Endodermal cell (in vitro differentiated cells): ENCODE data around the gene ABI3BP. TPM values are rescaled to one million over a fixed set of nuclear protein-coding genes. Genes with fewer than 3 reads are reported as not detected.

Source experiments
- DNase-seq: peaks from one replicate; pipeline ENCODE4 v3.0.0-alpha.2; 2017
- H3K27ac ChIP-seq: 2 replicates; pipeline ENCODE4 v1.5.1; 2013; ENCODE audit warnings: mild to moderate bottlenecking, low read depth, low read length, moderate library complexity
- H3K27me3 ChIP-seq: 2 replicates; pipeline ENCODE4 v1.6.1; 2013; ENCODE audit warnings: mild to moderate bottlenecking, low read length, moderate library complexity; ENCODE audit not compliant: insufficient read depth, control insufficient read depth, poor library complexity, severe bottlenecking
- H3K36me3 ChIP-seq: 2 replicates; pipeline ENCODE4 v1.7.0; 2013; ENCODE audit warnings: mild to moderate bottlenecking, low read length, moderate library complexity; ENCODE audit not compliant: control insufficient read depth, insufficient read depth
- H3K4me1 ChIP-seq: one replicate; pipeline ENCODE4 v1.7.0; 2013; ENCODE audit warnings: low read length; ENCODE audit not compliant: control insufficient read depth, insufficient read depth
- H3K4me3 ChIP-seq: 2 replicates; pipeline ENCODE4 v1.5.1; 2013; ENCODE audit warnings: mild to moderate bottlenecking, low read length, moderate library complexity
- H3K9ac ChIP-seq: 2 replicates; pipeline ENCODE4 v1.6.1; 2013; ENCODE audit warnings: mild to moderate bottlenecking, low read length, moderate library complexity; ENCODE audit not compliant: poor library complexity, severe bottlenecking; ENCODE audit errors: extremely low read depth
- H3K9me3 ChIP-seq: 2 replicates; pipeline ENCODE4 v1.6.1; 2013; ENCODE audit warnings: mild to moderate bottlenecking, low read length, moderate library complexity; ENCODE audit not compliant: control insufficient read depth
- H3K27ac Mint-ChIP-seq: 2 replicates; pipeline ENCODE4 v1.8.0; 2020; ENCODE audit warnings: mixed read lengths
- H3K27me3 Mint-ChIP-seq: 2 replicates; pipeline ENCODE4 v1.8.0; 2021; ENCODE audit warnings: mild to moderate bottlenecking, mixed read lengths; ENCODE audit not compliant: insufficient read depth
- H3K36me3 Mint-ChIP-seq: 2 replicates; pipeline ENCODE4 v1.8.0; 2020; ENCODE audit warnings: low read depth, mixed read lengths
- H3K4me1 Mint-ChIP-seq: 2 replicates; pipeline ENCODE4 v1.8.0; 2020; ENCODE audit warnings: mixed read lengths
- H3K4me3 Mint-ChIP-seq: 2 replicates; pipeline ENCODE4 v1.8.0; 2020; ENCODE audit warnings: mild to moderate bottlenecking, moderate library complexity, mixed read lengths
- H3K9me3 Mint-ChIP-seq: 2 replicates; pipeline ENCODE4 v1.8.0; 2020; ENCODE audit warnings: mild to moderate bottlenecking, mixed read lengths
- WGBS, 2 experiments: methylation state at CpG; one replicate each; pipeline versions ENCODE4 v1.1.5 to v1.1.7; 2013; ENCODE audit warnings: missing lambda C conversion rate in 2 of 2, mixed read lengths in 1 of 2; ENCODE audit not compliant: insufficient coverage in 1 of 2, insufficient read length in 1 of 2; 5-methylcytosine and 5-hydroxymethylcytosine counted together
- total RNA-seq, 2 donors: library from RNA; stranded (reverse); fragmentation: NEBNext Ultra II Directional in 1 of 2; extraction: Animal tissue kit (Norgen Biotek cat#: 25700) in 1 of 2; gene quantifications; 2 replicates in 1 of 2; 3 replicates in 1 of 2; pipeline ENCODE4 v1.2.1, GENCODE V29; 2021
- TF ChIP-seq, protein P1 (sequence below): fragments of 200-600 bp; sonication (generic); conservative IDR thresholded peaks from 2 replicates; pipeline ENCODE4 v1.5.0; 2021; ENCODE audit warnings: antibody characterized with exemption, mild to moderate bottlenecking

Gene ABI3BP
- total RNA-seq, 2 donors from 2014 or later, result 0.42 TPM; not detected in 1

DNA sequence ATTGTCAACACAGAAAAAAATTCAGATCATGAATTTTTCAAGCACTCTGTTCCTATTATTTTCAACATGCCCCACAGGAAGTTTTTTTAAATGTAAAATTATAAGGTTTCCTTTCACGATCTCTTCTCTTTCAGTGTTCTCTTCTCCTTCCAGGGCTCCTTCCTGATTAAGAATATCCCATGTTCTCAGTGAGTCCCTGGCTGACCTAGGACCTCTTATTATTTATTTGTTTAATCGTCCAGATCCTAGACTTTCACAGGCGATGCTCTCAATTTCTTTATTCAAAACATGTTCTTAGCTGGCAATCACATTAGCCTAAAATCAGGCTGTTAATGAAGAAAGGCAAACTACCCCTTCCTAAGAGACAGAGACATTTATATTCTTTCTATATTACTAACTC, 124.3 kb downstream of the ABI3BP start:
- H3K9me3 ChIP-seq, result no peaks in the 10 kb centered on the region
- no peaks in the 10 kb centered on the region for H3K27me3 Mint-ChIP-seq
- H3K4me1 ChIP-seq, result no peaks in the 10 kb centered on the region
- no peak overlapping the region for H3K9ac ChIP-seq
- H3K27me3 ChIP-seq, result no peaks in the 10 kb centered on the region
- no peak overlapping the region for H3K4me3 ChIP-seq
- no peak overlapping the region for H3K27ac Mint-ChIP-seq
- TF ChIP-seq, protein P1, sequence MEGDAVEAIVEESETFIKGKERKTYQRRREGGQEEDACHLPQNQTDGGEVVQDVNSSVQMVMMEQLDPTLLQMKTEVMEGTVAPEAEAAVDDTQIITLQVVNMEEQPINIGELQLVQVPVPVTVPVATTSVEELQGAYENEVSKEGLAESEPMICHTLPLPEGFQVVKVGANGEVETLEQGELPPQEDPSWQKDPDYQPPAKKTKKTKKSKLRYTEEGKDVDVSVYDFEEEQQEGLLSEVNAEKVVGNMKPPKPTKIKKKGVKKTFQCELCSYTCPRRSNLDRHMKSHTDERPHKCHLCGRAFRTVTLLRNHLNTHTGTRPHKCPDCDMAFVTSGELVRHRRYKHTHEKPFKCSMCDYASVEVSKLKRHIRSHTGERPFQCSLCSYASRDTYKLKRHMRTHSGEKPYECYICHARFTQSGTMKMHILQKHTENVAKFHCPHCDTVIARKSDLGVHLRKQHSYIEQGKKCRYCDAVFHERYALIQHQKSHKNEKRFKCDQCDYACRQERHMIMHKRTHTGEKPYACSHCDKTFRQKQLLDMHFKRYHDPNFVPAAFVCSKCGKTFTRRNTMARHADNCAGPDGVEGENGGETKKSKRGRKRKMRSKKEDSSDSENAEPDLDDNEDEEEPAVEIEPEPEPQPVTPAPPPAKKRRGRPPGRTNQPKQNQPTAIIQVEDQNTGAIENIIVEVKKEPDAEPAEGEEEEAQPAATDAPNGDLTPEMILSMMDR, result no peak
- H3K27ac ChIP-seq, result no peak overlapping the region
- no peaks in the 10 kb centered on the region for H3K36me3 Mint-ChIP-seq
- DNase-seq, result no peak
- H3K4me1 Mint-ChIP-seq, result no peaks in the 10 kb centered on the region
- no peak overlapping the region for H3K4me3 Mint-ChIP-seq
- WGBS, 2 experiments, result 86 to 95% methylated on average over 2 to 3 of the region's 3 CpGs
- no peaks in the 10 kb centered on the region for H3K9me3 Mint-ChIP-seq
- no peaks in the 10 kb centered on the region for H3K36me3 ChIP-seq

DNA sequence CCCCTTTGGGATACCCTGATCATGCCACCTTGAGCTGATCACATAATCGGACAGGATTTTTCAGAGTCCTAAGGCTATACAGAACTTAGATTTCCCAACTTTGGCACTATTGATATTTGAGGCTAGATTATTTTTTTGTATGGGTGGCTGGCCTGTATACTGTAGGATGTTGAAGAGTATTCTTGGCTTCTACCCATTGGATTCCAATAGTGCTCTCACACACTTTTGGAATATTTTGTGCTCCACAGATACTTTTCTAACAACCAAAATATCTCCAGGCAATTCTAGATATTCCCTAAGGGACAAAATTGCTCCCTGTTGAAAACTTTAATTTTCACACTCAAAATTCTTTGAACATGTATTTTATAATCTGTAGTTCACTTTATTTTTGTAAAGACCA, 125.1 kb downstream of the ABI3BP start:
- Mint-ChIP-seq H3K9me3 (no peaks in the 10 kb centered on the region), H3K27me3 (no peaks in the 10 kb centered on the region), H3K4me1 (no peaks in the 10 kb centered on the region), H3K36me3 (no peaks in the 10 kb centered on the region), H3K4me3 (no peak overlapping the region), H3K27ac (no peak overlapping the region)
- Histone ChIP-seq H3K27me3 (no peaks in the 10 kb centered on the region), H3K27ac (no peak overlapping the region), H3K4me1 (no peaks in the 10 kb centered on the region), H3K36me3 (no peaks in the 10 kb centered on the region), H3K4me3 (no peak overlapping the region), H3K9ac (no peak overlapping the region), H3K9me3 (no peaks in the 10 kb centered on the region)
- no peak for DNase-seq
- TF ChIP-seq, protein P1, result no peak
- 97 to 100% methylated on average over 1 of the region's 1 CpG for WGBS, 2 experiments

DNA sequence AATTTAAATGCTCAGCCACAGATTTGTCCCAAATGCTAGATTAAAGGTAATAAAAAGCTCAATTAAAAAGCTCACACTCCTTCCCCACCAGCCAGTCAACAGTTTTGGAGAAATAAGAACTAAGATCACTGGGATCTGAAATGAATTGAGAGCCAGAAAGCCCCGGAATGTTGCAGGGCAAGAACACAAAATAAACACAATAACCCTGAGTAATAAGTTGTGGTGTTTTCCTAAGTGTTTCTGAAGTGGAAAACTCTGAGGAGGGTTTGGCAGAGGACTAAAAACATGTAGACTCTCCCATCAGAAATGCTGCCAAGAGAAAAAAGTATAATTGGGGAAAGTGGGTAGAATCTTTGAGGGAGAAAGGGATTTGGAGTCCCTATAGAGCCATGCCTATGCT, 127.8 kb downstream of the ABI3BP start:
- Mint-ChIP-seq H3K27ac (no peak overlapping the region), H3K36me3 (no peaks in the 10 kb centered on the region), H3K4me3 (no peak overlapping the region), H3K27me3 (no peaks in the 10 kb centered on the region), H3K9me3 (no peaks in the 10 kb centered on the region), H3K4me1 (no peaks in the 10 kb centered on the region)
- Histone ChIP-seq H3K9ac (no peak overlapping the region), H3K27me3 (no peaks in the 10 kb centered on the region), H3K4me3 (no peak overlapping the region), H3K9me3 (no peaks in the 10 kb centered on the region), H3K27ac (no peak overlapping the region), H3K36me3 (no peaks in the 10 kb centered on the region), H3K4me1 (no peaks in the 10 kb centered on the region)
- no peak for DNase-seq
- WGBS, 2 experiments, result 93% methylated on average over 1 of the region's 1 CpG; no CpG with 5 or more reads in 1 of the 2 experiments
- TF ChIP-seq, protein P1, result no peak
